Mesothelial cell of epicardium (in vitro differentiated cells): ENCODE data around the gene BRF1. TPM values are rescaled to one million over a fixed set of nuclear protein-coding genes. Genes with fewer than 3 reads are reported as not detected.
"Not testable (repeated sequence)": the region's sequence is repeated elsewhere in the genome, so short reads cannot be mapped to it uniquely, and the experiment has no call there.

Experiments
- DNase-seq, 2 experiments: peaks; one replicate each; pipeline ENCODE4 v3.0.0; 2021; ENCODE audit warnings: low spot score in 2 of 2; ENCODE audit not compliant: unreplicated experiment in 2 of 2
- H3K27ac Mint-ChIP-seq: 2 replicates; pipeline ENCODE4 v1.8.0; 2021; ENCODE audit warnings: mixed read lengths
- H3K27me3 Mint-ChIP-seq: 2 replicates; pipeline ENCODE4 v1.8.0; 2021; ENCODE audit warnings: low read depth, mixed read lengths
- H3K36me3 Mint-ChIP-seq: 2 replicates; pipeline ENCODE4 v1.8.0; 2021; ENCODE audit warnings: mixed read lengths
- H3K4me1 Mint-ChIP-seq: 2 replicates; pipeline ENCODE4 v1.8.0; 2021; ENCODE audit warnings: mixed read lengths
- H3K4me3 Mint-ChIP-seq: 2 replicates; pipeline ENCODE4 v1.8.0; 2021; ENCODE audit warnings: mild to moderate bottlenecking, moderate library complexity, mixed read lengths
- H3K9me3 Mint-ChIP-seq: 2 replicates; pipeline ENCODE4 v1.8.0; 2021; ENCODE audit warnings: mixed read lengths
- total RNA-seq: library from RNA; stranded (reverse); gene quantifications from 3 replicates; pipeline ENCODE4 v1.2.1, GENCODE V29; 2021
- TF ChIP-seq, protein P1 (sequence below): fragments of 200-600 bp; sonication (generic); IDR thresholded peaks from one replicate; pipeline ENCODE4 v1.5.0; 2021; ENCODE audit warnings: antibody characterized with exemption; ENCODE audit not compliant: unreplicated experiment

Gene BRF1
- total RNA-seq, 1 donor from 2014 or later = 78.6 TPM

DNA sequence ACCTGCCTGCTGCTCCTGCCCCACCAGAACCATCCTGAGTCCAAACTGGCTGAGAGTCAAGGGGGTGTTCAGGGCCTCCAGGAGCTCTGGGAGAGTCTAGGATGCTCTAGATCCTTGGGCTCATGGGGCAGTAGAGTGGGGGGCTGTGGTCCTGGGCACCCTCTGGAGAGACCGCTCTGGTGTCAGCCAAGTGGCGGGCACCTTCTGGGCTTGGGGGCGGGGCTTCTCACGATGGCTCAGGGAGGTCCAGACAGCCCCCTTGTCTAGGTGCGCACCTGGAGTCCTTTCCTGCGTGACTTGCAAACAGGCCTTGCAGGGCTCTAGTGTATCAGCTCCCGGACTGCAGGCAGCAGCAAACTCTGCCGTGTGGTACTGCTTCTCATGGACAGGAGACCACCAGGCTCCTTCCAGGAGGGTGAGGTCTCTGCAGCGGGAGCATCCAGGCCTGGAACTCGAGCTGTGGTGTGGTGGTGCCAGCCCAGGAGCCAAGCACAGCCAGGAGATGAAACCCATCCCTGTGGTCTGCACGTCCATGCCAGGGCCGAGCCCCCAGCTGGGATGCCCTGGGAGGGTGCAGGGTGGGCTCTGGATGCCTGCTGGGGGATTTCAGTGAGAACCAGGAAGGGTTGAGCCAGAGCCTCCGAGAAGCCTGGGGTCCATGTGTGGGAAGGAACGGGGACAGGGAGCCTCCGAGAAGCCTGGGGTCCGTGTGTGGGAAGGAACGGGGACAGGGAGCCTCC is 28.8 kb upstream of the BRF1 start:
- TF ChIP-seq, protein P1, sequence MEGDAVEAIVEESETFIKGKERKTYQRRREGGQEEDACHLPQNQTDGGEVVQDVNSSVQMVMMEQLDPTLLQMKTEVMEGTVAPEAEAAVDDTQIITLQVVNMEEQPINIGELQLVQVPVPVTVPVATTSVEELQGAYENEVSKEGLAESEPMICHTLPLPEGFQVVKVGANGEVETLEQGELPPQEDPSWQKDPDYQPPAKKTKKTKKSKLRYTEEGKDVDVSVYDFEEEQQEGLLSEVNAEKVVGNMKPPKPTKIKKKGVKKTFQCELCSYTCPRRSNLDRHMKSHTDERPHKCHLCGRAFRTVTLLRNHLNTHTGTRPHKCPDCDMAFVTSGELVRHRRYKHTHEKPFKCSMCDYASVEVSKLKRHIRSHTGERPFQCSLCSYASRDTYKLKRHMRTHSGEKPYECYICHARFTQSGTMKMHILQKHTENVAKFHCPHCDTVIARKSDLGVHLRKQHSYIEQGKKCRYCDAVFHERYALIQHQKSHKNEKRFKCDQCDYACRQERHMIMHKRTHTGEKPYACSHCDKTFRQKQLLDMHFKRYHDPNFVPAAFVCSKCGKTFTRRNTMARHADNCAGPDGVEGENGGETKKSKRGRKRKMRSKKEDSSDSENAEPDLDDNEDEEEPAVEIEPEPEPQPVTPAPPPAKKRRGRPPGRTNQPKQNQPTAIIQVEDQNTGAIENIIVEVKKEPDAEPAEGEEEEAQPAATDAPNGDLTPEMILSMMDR = no peak
- Mint-ChIP-seq H3K36me3 (peaks cover 3% of the 10 kb centered on the region), H3K27me3 (no peaks in the 10 kb centered on the region), H3K27ac (no peak overlapping the region), H3K9me3 (no peaks in the 10 kb centered on the region), H3K4me1 (peaks cover 2% of the 10 kb centered on the region), H3K4me3 (no peak overlapping the region)
- no peak for DNase-seq

GRCh38 chr14:105328678-105329390 is 28.0 kb upstream of the BRF1 start:
- Mint-ChIP-seq H3K36me3 (peaks cover 3% of the 10 kb centered on the region), H3K27ac (no peak overlapping the region), H3K4me3 (no peak overlapping the region), H3K4me1 (peaks cover 2% of the 10 kb centered on the region), H3K27me3 (no peaks in the 10 kb centered on the region), H3K9me3 (no peaks in the 10 kb centered on the region)
- DNase-seq = no peak
- TF ChIP-seq, protein P1 = no peak

DNA sequence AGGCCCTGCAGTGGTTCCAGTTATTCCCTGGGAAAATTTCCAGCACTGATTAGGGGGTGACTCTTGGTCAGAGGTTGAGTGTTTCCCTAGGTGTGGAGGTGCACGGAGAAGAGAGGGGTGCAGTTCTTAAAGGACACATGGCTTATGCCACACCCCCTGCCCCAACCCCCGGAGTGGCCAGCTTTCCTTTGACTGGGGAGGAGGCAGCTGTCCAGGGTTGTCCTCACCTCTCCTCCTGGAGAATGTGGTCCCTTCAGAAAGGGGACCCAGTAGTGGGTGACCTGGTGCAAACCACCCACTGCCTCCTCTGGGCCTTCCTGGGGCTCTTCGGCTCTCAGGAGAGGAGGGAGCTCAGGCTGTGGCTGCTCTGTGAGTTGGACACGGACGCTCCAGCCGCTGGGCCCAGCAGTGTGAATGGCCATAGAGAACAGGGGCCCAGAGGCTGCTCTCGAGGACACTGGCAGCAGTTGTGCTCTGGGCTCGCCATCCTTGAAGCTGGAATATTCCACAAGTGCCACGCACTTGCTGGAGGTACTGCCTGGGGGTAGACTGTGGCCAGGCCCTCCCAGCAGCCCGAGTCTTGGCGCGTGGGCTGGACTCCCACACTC is 27.4 kb upstream of the BRF1 start:
- Mint-ChIP-seq H3K27me3 (no peaks in the 10 kb centered on the region), H3K9me3 (no peaks in the 10 kb centered on the region), H3K36me3 (peaks cover 6% of the 10 kb centered on the region), H3K4me1 (peaks cover 2% of the 10 kb centered on the region), H3K27ac (no peak overlapping the region), H3K4me3 (no peak overlapping the region)
- TF ChIP-seq, protein P1 = no peak
- no peak for DNase-seq

DNA sequence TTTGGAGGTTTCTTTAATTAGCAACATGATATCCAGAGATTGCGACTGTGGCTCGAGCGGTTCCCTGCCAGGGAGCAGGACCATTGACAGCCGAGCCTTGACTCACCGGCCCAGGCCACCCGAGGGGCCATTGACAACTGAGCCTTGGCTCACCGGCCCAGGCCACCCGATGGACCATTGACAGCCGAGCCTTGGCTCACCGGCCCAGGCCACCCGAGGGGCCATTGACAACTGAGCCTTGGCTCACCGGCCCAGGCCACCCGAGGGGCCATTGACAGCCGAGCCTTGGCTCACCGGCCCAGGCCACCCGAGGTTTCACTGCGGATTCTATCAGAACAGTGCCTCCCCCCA is 26.9 kb upstream of the BRF1 start:
- not testable (repeated sequence) for H3K4me3 Mint-ChIP-seq, DNase-seq, H3K4me1 Mint-ChIP-seq, H3K27me3 Mint-ChIP-seq, H3K9me3 Mint-ChIP-seq, H3K27ac Mint-ChIP-seq
- H3K36me3 Mint-ChIP-seq = peaks cover 11% of the 10 kb centered on the region

DNA sequence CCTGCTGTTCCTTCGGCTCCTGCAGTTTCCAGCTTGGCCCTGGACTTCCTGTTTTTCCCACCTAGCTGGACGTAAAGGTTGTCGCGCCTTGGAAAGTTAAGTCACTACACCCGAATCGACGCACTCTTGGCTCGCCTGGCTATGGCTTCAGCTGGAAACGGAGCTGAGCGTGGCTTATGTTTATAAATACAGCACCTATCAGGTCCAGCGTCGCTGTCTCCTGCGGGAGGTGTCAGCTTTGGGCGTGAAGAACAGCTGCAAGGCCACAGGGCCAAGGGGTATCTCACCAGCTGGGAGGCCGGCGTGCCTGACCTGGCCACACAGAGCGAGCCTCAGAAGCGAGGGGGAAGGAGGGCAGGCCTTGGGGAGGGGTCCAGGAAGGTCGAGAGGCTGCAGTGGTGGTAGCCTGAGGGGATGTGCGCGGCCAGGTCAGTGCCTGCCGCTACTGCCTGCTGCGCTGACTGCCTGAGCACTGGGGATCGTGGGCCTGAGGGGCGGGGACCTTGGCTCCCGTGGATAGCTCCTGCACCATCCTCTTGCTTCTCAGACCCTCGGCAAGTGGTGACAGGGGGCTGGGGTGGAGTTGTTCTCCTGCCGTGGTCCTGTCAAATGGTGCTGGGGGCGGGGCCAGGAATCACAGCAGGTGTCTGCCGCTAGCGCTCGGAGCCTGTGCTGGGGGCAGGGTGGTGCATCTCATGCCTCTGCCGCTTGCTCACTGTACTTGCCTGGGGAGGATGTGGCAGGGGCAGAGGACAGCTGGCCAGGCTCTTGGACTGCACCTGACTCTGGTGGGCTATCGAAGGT is 26.3 kb upstream of the BRF1 start:
- H3K36me3 Mint-ChIP-seq = peaks cover 14% of the 10 kb centered on the region
- H3K27ac Mint-ChIP-seq = no peak overlapping the region
- TF ChIP-seq, protein P1 = no peak
- no peak overlapping the region for H3K4me3 Mint-ChIP-seq
- DNase-seq = no peak
- H3K27me3 Mint-ChIP-seq = no peaks in the 10 kb centered on the region
- H3K9me3 Mint-ChIP-seq = no peaks in the 10 kb centered on the region
- peaks cover 2% of the 10 kb centered on the region for H3K4me1 Mint-ChIP-seq

GRCh38 chr14:105326568-105326867 is 25.7 kb upstream of the BRF1 start:
- DNase-seq = no peak
- Mint-ChIP-seq H3K27ac (no peak overlapping the region), H3K4me3 (no peak overlapping the region), H3K27me3 (no peaks in the 10 kb centered on the region), H3K4me1 (peaks cover 2% of the 10 kb centered on the region), H3K36me3 (peaks cover 13% of the 10 kb centered on the region), H3K9me3 (no peaks in the 10 kb centered on the region)
- TF ChIP-seq, protein P1 = no peak
